Brain pericyte (primary cell): ENCODE results near the gene PEX11G.

Experiments used
- DNase-seq: peaks from one replicate; pipeline ENCODE4 v3.0.0-alpha.2; 2012; ENCODE audit warnings: low read depth, low spot score

The PEX11G gene

GRCh38 chr19:7488736-7489353, at the start of gene PEX11G:
TSS of gene PEX11G (minus strand) at chr19:7489035. CDS start at chr19:7489010, 25 bp downstream.
- peak; percentile 70 for DNase-seq

GRCh38 chr19:7535998-7536695, 47.3 kb upstream of the PEX11G start:
- DNase-seq = no peak

GRCh38 chr19:7535047-7535997, 46.5 kb upstream of the PEX11G start, which contains the start of gene PNPLA6:
TSS of gene PNPLA6 (plus strand) at chr19:7535717. CDS start at chr19:7535789, 72 bp downstream.
- DNase-seq = peak; percentile 82

GRCh38 chr19:7534531-7535046, 45.8 kb upstream of the PEX11G start:
- DNase-seq = no peak

GRCh38 chr19:7533925-7534480, 45.2 kb upstream of the PEX11G start:
- DNase-seq = peak; percentile 55

- no peak for DNase-seq
These were observed 44.5 kb upstream of the PEX11G start for GRCh38 chr19:7533281-7533885.

GRCh38 chr19:7529610-7530490, 41.0 kb upstream of the PEX11G start:
- DNase-seq = no peak

GRCh38 chr19:7529246-7529600, 40.4 kb upstream of the PEX11G start:
- no peak for DNase-seq

- no peak for DNase-seq
These were observed 39.8 kb upstream of the PEX11G start for GRCh38 chr19:7528522-7529245.

- no peak for DNase-seq
These were observed 39.3 kb upstream of the PEX11G start for GRCh38 chr19:7528192-7528519.

GRCh38 chr19:7527516-7528191, 38.8 kb upstream of the PEX11G start:
- DNase-seq = no peak

- DNase-seq = no peak
These were observed 37.5 kb upstream of the PEX11G start for GRCh38 chr19:7526059-7526929.

- DNase-seq = no peak
These were observed 36.3 kb upstream of the PEX11G start for GRCh38 chr19:7524992-7525739.

GRCh38 chr19:7524523-7524922, 35.7 kb upstream of the PEX11G start:
- DNase-seq = no peak

- DNase-seq = no peak
These were observed 34.3 kb upstream of the PEX11G start for GRCh38 chr19:7522923-7523667.

GRCh38 chr19:7522072-7522922, 33.5 kb upstream of the PEX11G start, which contains the start of gene MCOLN1:
TSS of gene MCOLN1 (plus strand) at chr19:7522624. CDS start at chr19:7522751, 127 bp downstream.
- DNase-seq = peak; percentile 92
